HUES6 (cell line): ENCODE data around the gene BIRC7.

Experiments
- H3K27ac ChIP-seq: 2 replicates; pipeline ENCODE4 v1.7.0; 2013; ENCODE audit warnings: low read depth, mild to moderate bottlenecking, low read length, inconsistent platforms
- H3K27me3 ChIP-seq: 2 replicates; pipeline ENCODE4 v1.6.1; 2013; ENCODE audit warnings: low read length; ENCODE audit not compliant: control insufficient read depth, insufficient read depth
- H3K36me3 ChIP-seq: 2 replicates; pipeline ENCODE4 v1.6.1; 2013; ENCODE audit warnings: low read length; ENCODE audit not compliant: control insufficient read depth, insufficient read depth
- H3K4me1 ChIP-seq: 2 replicates; pipeline ENCODE4 v1.6.1; 2013; ENCODE audit warnings: low read length; ENCODE audit not compliant: control insufficient read depth, insufficient read depth
- H3K4me3 ChIP-seq: 2 replicates; pipeline ENCODE4 v1.5.1; 2013; ENCODE audit warnings: low read depth, low read length
- H3K9ac ChIP-seq: one replicate; pipeline ENCODE4 v1.6.1; 2013; ENCODE audit warnings: mild to moderate bottlenecking, low read length
- H3K9me3 ChIP-seq: 2 replicates; pipeline ENCODE4 v1.6.1; 2013; ENCODE audit warnings: low read depth, low read length; ENCODE audit not compliant: control insufficient read depth, insufficient read depth

The BIRC7 gene

DNA sequence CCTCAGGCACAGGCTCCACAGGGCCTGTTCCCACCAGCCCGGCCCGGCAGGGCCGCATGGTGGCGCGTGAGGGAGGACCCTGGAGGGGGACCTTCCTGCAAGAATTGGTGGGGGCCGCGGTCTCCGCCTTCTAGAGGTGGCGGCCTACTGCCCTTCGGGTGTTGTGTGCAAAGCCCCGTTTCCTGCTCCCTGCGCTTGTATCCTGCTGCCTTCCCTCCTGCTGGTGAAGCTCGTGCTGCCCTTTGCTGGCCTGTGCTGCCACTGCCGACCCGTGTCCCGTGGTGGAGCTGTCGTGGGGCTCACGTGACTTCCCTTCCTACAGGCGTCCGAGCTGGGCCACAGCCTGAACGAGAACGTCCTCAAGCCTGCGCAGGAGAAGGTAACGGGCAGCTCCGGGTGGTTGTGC, 48.8 kb downstream of the BIRC7 start:
- H3K36me3 ChIP-seq: peaks cover 96% of the 10 kb centered on the region
- H3K27ac ChIP-seq: no peak overlapping the region
- H3K4me3 ChIP-seq: no peak overlapping the region
- H3K4me1 ChIP-seq: no peaks in the 10 kb centered on the region
- no peaks in the 10 kb centered on the region for H3K27me3 ChIP-seq
- no peaks in the 10 kb centered on the region for H3K9me3 ChIP-seq
- no peak overlapping the region for H3K9ac ChIP-seq

DNA sequence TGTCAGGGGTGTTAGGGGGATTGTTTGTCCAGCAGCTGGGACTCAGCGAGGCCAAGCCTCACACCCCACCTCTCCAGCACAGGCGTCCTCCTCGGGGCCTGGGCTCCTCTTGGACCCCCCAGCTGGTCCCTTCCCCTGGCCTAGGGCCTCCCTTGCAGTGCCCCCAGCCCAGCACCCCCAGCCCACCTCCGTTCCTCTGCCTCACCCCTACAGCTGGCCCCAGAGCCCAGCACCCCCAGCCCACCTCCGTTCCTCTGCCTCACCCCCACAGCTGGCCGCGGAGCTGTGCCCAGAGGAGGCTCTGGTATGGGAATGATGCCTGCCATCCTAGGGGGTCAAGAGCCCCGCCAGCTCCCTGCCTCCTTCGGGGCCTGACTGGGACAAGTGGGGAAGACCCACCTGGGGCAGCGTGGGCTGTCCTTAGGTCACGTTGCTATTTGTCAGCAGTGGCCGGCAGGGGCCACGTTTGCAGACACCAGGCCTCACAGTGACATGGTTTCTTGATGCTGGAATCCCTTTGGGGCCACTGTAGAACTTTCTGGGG, 49.3 kb downstream of the BIRC7 start:
- Histone ChIP-seq H3K27ac (no peak overlapping the region), H3K36me3 (peaks cover 94% of the 10 kb centered on the region), H3K27me3 (no peaks in the 10 kb centered on the region), H3K4me1 (no peaks in the 10 kb centered on the region), H3K9ac (no peak overlapping the region), H3K9me3 (no peaks in the 10 kb centered on the region), H3K4me3 (no peak overlapping the region)

DNA sequence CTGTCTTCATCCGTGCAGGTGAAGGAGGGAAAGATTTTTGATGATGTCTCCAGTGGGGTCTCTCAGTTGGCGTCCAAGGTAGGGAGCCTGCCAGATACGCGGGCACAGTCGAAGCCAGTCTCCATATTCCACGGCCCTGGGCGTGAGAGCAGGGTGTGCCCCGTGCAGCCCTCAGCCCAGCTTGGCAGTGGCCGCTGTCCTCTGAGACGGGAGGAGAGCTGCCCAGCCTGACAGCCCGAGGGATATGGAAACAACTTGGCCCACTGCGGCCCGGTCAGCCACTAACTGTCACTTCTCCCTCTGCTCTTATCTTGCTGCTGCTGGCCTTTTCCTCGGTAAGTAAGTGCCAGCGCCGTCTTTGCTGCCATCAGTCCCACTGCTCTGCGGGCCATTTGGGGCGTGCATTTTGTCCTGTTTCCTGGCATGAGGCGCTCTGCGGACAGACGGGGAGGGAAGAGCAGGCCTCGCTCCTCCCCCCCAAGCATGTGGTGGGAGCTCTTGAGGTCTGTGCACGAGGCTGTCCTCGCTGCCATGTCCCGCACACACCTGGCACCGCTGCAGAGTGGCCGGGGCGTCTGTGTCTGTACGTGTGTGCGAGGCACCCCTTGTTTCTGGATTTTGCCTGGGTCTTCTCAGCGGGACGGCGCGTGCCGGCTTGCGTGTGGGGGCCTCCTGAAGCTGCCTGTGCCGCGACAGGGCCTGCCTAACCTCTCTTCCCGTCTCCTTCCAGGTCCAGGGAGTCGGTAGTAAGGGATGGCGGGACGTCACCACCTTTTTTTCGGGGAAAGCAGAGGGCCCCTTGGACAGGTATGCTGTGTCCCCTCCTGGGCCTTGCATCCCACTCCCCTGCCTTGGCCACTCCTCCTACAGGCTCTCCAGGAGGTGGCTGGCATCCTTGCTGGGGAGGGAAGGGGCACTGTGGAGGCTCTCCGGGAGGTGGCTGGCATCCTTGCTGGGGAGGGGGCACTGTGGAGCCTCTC, 50.2 kb downstream of the BIRC7 start:
- H3K27ac ChIP-seq: no peak overlapping the region
- peaks cover 85% of the 10 kb centered on the region for H3K36me3 ChIP-seq
- H3K4me3 ChIP-seq: no peak overlapping the region
- no peaks in the 10 kb centered on the region for H3K9me3 ChIP-seq
- H3K9ac ChIP-seq: no peak overlapping the region
- peaks cover 7% of the 10 kb centered on the region for H3K4me1 ChIP-seq
- H3K27me3 ChIP-seq: no peaks in the 10 kb centered on the region

DNA sequence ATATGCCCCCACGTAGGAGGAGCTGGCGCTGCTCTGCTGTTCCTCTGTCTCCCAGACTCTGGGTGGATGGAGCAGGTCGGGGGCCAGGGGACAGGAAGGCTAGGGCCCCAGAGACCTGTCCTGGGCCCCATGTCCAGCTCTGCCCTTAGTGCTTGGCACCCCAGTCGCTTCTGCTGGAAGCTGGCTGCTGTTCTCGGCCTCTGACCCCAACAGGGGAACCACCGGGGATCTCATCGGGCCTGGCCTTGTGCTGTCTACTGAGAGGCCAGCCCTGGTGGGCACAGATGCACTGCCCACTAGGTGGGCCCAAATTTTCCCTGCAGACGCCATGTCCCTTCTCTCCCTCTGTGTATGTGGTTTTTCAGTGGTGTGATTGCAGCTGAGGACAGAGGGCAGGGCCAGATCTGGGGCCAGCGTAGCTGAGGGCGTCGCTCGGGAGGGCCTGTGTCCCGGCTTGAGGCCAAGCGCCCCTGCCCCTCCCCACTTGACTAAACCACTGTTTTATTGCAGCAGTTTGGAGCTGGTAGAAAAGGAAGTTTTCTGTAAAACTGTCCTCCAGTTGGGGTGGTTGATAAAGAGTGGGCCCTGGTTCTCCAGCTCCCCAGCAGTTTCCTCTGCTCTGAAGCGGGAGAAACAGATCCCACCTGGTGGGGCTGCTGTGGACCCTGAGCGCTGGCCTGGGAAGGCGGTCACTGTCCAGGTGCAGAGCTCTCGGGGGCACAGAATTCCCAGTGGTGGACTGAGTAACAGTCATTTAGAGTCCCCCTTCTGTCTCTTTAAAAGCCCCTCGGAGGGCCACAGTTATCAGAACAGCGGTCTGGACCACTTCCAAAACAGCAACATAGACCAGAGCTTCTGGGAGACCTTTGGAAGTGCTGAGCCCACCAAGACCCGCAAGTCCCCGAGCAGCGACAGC, 51.3 kb downstream of the BIRC7 start:
- H3K4me3 ChIP-seq: no peak overlapping the region
- no peak overlapping the region for H3K27ac ChIP-seq
- H3K9me3 ChIP-seq: no peaks in the 10 kb centered on the region
- peaks cover 9% of the 10 kb centered on the region for H3K4me1 ChIP-seq
- H3K36me3 ChIP-seq: peaks cover 74% of the 10 kb centered on the region
- H3K9ac ChIP-seq: no peak overlapping the region
- H3K27me3 ChIP-seq: no peaks in the 10 kb centered on the region

DNA sequence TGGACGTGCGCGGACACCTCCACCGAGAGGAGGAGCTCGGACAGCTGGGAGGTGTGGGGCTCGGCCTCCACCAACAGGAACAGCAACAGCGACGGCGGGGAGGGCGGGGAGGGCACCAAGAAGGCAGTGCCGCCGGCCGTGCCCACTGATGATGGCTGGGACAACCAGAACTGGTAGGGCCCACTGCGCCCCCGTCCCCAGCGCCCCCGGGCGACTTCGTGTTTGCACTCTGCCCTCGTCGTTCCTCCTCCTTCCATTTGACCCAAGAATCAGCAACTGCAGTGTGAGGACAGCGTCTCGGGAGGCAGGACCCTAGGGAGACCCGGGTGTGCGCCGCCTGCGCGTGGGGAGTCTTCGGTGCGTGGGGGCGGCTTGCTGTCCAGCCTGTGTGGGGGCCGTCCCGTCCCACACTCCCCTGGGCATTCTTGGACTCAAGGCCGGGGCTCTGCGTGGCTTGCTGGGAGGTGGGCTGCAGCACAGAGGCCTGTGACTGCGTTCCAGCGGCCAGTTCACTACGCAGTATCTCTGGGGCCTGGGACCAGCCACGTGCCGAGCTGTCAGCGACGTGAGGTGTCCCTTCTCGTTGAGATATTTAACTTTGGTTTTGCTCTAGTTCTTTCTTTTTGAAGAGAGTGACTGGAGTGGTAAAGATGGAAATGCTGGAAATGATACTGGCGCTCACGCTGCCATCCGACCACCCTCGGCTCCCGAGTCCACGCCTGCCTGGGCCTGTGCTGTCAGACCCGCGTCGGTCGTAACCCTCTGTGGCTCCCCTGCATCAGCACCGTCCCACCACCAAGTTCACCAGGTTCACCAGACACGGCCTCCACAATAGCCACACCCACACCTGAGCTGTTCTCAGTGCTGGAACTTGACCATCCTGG, 52.2 kb downstream of the BIRC7 start:
- Histone ChIP-seq H3K27ac (no peak overlapping the region), H3K27me3 (no peaks in the 10 kb centered on the region), H3K4me1 (peaks cover 9% of the 10 kb centered on the region), H3K4me3 (no peak overlapping the region), H3K36me3 (peaks cover 65% of the 10 kb centered on the region), H3K9ac (no peak overlapping the region), H3K9me3 (no peaks in the 10 kb centered on the region)

DNA sequence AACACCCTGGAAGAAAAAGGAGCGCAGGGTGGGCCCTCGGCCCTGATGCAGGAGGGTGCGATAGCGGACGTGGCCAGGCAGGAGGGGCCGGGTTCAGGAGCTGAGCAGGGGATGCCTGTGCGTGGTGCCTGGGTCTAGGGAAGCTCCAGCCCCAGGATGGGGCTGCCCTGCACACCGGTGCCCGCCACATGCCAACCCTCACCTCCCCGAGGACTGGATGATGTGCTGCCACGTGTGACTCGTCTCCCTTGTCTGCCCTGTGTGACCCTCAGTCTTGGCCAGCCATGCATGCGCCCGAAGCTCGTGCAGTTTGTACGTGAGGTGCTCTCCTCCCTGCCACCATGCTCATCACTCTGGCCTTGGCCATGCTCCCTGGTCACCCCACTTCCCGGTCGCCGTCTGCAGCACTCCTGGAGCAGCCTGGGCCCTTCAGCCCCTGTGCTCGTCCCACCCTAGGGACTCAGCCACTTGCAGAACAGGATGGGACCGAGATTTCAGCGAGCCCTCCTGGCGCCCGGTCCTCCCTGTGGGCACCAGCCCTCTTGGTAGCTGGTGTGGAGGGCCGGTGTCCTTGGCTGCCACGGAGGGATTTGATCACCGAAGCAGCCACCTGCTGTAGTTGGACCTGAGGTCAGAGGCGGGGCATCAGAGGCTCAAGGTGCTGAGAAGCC, 53.0 kb downstream of the BIRC7 start:
- Histone ChIP-seq H3K27ac (no peak overlapping the region), H3K9me3 (no peaks in the 10 kb centered on the region), H3K4me3 (no peak overlapping the region), H3K36me3 (peaks cover 58% of the 10 kb centered on the region), H3K9ac (no peak overlapping the region), H3K4me1 (peaks cover 9% of the 10 kb centered on the region), H3K27me3 (no peaks in the 10 kb centered on the region)

DNA sequence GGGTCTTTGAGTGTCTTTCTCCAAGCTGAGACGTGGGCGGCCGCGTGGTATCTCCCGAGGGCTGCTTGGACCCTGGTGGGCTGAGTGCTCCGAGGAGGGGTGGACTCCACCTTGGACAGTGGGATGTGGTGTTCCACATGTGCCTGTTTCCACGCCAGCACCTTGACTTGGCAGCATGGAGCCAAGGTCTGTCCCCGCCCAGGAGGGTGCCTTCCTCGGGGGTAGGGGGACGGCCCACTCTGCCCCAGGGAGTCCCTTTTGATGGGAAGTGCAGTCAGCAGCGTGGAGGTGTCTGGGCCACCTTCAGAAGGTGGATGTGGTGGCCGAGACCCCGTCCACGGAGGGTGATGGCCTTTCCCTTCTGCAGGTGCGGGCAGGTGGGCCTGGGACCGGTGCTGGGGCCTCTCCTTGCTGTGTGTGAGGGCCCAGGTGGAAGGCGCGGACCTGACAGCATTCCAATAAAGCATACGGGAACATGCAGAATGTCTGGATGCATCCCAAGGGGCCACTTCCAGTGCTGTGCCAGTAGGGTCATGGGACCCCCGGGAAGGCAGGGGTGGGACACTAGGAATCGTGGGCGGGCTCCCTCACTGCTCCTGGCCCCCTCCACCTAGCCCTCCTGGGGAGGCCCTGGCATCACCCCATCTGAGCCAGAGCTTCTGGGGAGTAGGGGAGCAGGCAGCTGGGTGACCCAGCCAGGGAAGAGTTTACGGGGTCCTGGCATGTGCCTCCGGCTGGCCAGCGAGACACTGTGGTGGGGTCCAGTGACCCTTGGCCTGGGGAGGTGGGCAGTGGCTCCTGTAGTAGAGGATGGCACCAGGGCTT, 53.8 kb downstream of the BIRC7 start:
- peaks cover 50% of the 10 kb centered on the region for H3K36me3 ChIP-seq
- no peak overlapping the region for H3K9ac ChIP-seq
- no peak overlapping the region for H3K4me3 ChIP-seq
- peaks cover 9% of the 10 kb centered on the region for H3K4me1 ChIP-seq
- H3K27ac ChIP-seq: no peak overlapping the region
- H3K9me3 ChIP-seq: no peaks in the 10 kb centered on the region
- H3K27me3 ChIP-seq: no peaks in the 10 kb centered on the region
